Keratinocyte (primary cell): Measurements from ENCODE around the gene MAST2. TPM values are rescaled to one million over a fixed set of nuclear protein-coding genes. Genes with fewer than 3 reads are reported as not detected.

Experiments
- DNase-seq: peaks from one replicate; pipeline ENCODE4 v3.0.0-alpha.2; 2011; ENCODE audit warnings: low read depth, missing footprints, low spot score
- FAIRE-seq: peaks from 2 replicates; lab custom pipeline; 2011; peaks lifted over from hg19 to GRCh38; lab: Jason Lieb, UNC
- H2AFZ ChIP-seq: 2 replicates; pipeline ENCODE4 v1.6.0; 2012; ENCODE audit warnings: low read length, control low read depth, inconsistent platforms; ENCODE audit not compliant: control insufficient read depth
- H3K27ac ChIP-seq: 2 replicates; pipeline ENCODE4 v1.5.1; 2011; ENCODE audit warnings: low read length; ENCODE audit not compliant: control insufficient read depth, insufficient read depth
- H3K27me3 ChIP-seq: 3 replicates; pipeline ENCODE4 v1.6.0; 2011; ENCODE audit warnings: low read length; ENCODE audit not compliant: control insufficient read depth, insufficient read depth; ENCODE audit errors: extremely low read depth
- H3K36me3 ChIP-seq, 2 experiments: 2 replicates in 1 of 2; 3 replicates in 1 of 2; pipeline ENCODE4 v1.5.1; 2011; ENCODE audit warnings: low read length in 2 of 2, mild to moderate bottlenecking in 1 of 2; ENCODE audit not compliant: control insufficient read depth in 2 of 2, insufficient read depth in 2 of 2; ENCODE audit errors: extremely low read depth in 1 of 2
- H3K4me1 ChIP-seq: 3 replicates; pipeline ENCODE4 v1.5.1; 2011; ENCODE audit warnings: low read length; ENCODE audit not compliant: control insufficient read depth, insufficient read depth; ENCODE audit errors: extremely low read depth
- H3K4me2 ChIP-seq: 3 replicates; pipeline ENCODE4 v1.6.0; 2011; ENCODE audit warnings: low read depth, low read length; ENCODE audit not compliant: control insufficient read depth, insufficient read depth; ENCODE audit errors: extremely low read depth
- H3K4me3 ChIP-seq, 3 experiments: fragments of 200-600 bp in 1 of 3; sonication (generic) in 1 of 3; 2 replicates in 2 of 3; 3 replicates in 1 of 3; pipeline ENCODE4 v1.5.1; 2011 to 2016; ENCODE audit warnings: low read length in 3 of 3, mild to moderate bottlenecking in 3 of 3, control low read depth in 2 of 3, inconsistent platforms in 1 of 3, low read depth in 1 of 3, mixed read lengths in 1 of 3, mixed run types in 1 of 3, moderate library complexity in 1 of 3; ENCODE audit not compliant: control insufficient read depth in 2 of 3, insufficient read depth in 2 of 3; ENCODE audit errors: extremely low read depth in 1 of 3
- H3K79me2 ChIP-seq: 2 replicates; pipeline ENCODE4 v1.6.0; 2012; ENCODE audit warnings: low read length; ENCODE audit not compliant: control insufficient read depth, insufficient read depth
- H3K9ac ChIP-seq: 3 replicates; pipeline ENCODE4 v1.6.0; 2011; ENCODE audit warnings: low read length; ENCODE audit not compliant: control insufficient read depth, insufficient read depth; ENCODE audit errors: extremely low read depth
- H3K9me1 ChIP-seq: 3 replicates; pipeline ENCODE4 v1.6.0; 2011; ENCODE audit warnings: low read length; ENCODE audit not compliant: control insufficient read depth, insufficient read depth; ENCODE audit errors: extremely low read depth
- H3K9me3 ChIP-seq: 2 replicates; pipeline ENCODE4 v1.5.1; 2012; ENCODE audit warnings: low read depth, low read length; ENCODE audit not compliant: control insufficient read depth
- H4K20me1 ChIP-seq: 3 replicates; pipeline ENCODE4 v1.6.0; 2011; ENCODE audit warnings: low read length; ENCODE audit not compliant: control insufficient read depth, insufficient read depth; ENCODE audit errors: extremely low read depth
- EZH2 ChIP-seq: IDR thresholded peaks from one replicate; pipeline ENCODE4 v1.6.1; 2012; ENCODE audit warnings: inconsistent platforms, mild to moderate bottlenecking, low read length, moderate library complexity
- dilution Hi-C: fragments of 300-500 bp; cut with MboI; formaldehyde crosslinking; loops from one replicate; pipeline ENCODE4 v1.7.0; 2020; ENCODE audit warnings: low sequenced_read_pairs; ENCODE audit not compliant: extremely low pct_ligation_motif_present
- polyA plus RNA-seq, 5 experiments: library from polyadenylated mRNA; depleted of rRNA in 3 of 5; stranded (reverse) in 3 of 5; stranded (forward) in 1 of 5; unstranded in 1 of 5; fragments of >200 nt; gene quantifications; 1 replicate in 1 of 5; 2 replicates in 3 of 5; 3 replicates in 1 of 5; pipeline versions ENCODE4 v1.2.1 to v1.2.3, GENCODE V29; 2011 to 2012; ENCODE audit warnings: missing spikeins in 2 of 5, low read depth in 1 of 5, low replicate concordance in 1 of 5
- TF ChIP-seq, protein P1 (sequence below), 3 experiments: IDR thresholded peaks in 1 of 3; conservative IDR thresholded peaks in 1 of 3; optimal IDR thresholded peaks in 1 of 3; 2 replicates in 2 of 3; 3 replicates in 1 of 3; pipeline versions ENCODE3 to v1.5.1; 2011; ENCODE audit warnings: low read length in 3 of 3, mild to moderate bottlenecking in 3 of 3, moderate library complexity in 2 of 3, control low read depth in 1 of 3, inconsistent platforms in 1 of 3; ENCODE audit not compliant: insufficient read depth in 2 of 3; ENCODE audit errors: extremely low read depth in 1 of 3

The MAST2 gene
- polyA plus RNA-seq, 1 donor (not counting 4 experiments of a cell fraction or from before 2014, with no cell fraction given) = 12.2 TPM

DNA sequence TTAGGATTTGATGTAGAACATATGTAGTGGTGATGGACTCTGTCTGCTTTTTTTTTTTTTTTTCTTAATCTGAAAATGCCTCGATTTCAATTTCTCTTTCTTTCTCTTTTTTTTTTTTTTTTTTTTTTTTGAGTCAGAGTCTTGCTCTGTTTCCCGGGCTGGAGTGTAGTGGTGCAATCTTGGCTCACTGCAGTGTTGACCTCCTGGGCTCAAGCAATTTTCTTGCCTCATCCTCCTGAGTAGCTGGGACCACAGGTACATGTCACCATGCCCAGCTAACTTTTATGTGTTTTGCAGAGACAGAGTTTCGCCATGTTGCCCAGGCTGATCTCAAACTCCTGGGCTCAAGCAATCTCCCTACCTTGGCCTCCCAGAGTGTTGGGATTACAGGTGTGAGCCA, 17.4 kb downstream of the MAST2 start:
- Histone ChIP-seq H2AFZ (no peak overlapping the region), H4K20me1 (no peaks in the 10 kb centered on the region), H3K9me1 (no peaks in the 10 kb centered on the region), H3K4me3 (no peak overlapping the region), H3K36me3 (no peaks in the 10 kb centered on the region), H3K9ac (no peak overlapping the region), H3K4me1 (peaks cover 1% of the 10 kb centered on the region), H3K9me3 (no peaks in the 10 kb centered on the region), H3K79me2 (peaks cover 13% of the 10 kb centered on the region), H3K4me2 (no peak overlapping the region), H3K27me3 (no peaks in the 10 kb centered on the region), H3K27ac (no peak overlapping the region)
- FAIRE-seq (no peak), DNase-seq (no peak)
- TF ChIP-seq, protein P1, sequence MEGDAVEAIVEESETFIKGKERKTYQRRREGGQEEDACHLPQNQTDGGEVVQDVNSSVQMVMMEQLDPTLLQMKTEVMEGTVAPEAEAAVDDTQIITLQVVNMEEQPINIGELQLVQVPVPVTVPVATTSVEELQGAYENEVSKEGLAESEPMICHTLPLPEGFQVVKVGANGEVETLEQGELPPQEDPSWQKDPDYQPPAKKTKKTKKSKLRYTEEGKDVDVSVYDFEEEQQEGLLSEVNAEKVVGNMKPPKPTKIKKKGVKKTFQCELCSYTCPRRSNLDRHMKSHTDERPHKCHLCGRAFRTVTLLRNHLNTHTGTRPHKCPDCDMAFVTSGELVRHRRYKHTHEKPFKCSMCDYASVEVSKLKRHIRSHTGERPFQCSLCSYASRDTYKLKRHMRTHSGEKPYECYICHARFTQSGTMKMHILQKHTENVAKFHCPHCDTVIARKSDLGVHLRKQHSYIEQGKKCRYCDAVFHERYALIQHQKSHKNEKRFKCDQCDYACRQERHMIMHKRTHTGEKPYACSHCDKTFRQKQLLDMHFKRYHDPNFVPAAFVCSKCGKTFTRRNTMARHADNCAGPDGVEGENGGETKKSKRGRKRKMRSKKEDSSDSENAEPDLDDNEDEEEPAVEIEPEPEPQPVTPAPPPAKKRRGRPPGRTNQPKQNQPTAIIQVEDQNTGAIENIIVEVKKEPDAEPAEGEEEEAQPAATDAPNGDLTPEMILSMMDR (optimal IDR thresholded peaks at IDR 0.05 in 1 of 3, IDR thresholded peaks at IDR 0.05 in 1 of 3, conservative IDR thresholded peaks at IDR 0.05 in 1 of 3; ENCODE audit: extremely low read depth in 1 of 3, insufficient read depth in 2 of 3, low read length in 3 of 3) = no peak
- no peak for TF ChIP-seq EZH2
- dilution Hi-C loops = no loop called here

- peaks cover 13% of the 10 kb centered on the region for H3K79me2 ChIP-seq
- dilution Hi-C loops = no loop called here
Measured at GRCh38 chr1:45822644-45823043, 19.2 kb downstream of the MAST2 start.

More at GRCh38 chr1:45822644-45823043, 19.2 kb downstream of the MAST2 start:
- Histone ChIP-seq H3K27ac (no peak overlapping the region), H3K4me3 (no peak overlapping the region), H3K9ac (no peak overlapping the region), H3K9me1 (no peaks in the 10 kb centered on the region), H3K27me3 (no peaks in the 10 kb centered on the region), H3K36me3 (no peaks in the 10 kb centered on the region), H3K4me1 (no peaks in the 10 kb centered on the region), H3K4me2 (no peak overlapping the region), H2AFZ (no peak overlapping the region), H3K9me3 (no peaks in the 10 kb centered on the region), H4K20me1 (no peaks in the 10 kb centered on the region)
- no peak for DNase-seq
- no peak for TF ChIP-seq EZH2
- TF ChIP-seq, protein P1 (optimal IDR thresholded peaks at IDR 0.05 in 1 of 3, IDR thresholded peaks at IDR 0.05 in 1 of 3, conservative IDR thresholded peaks at IDR 0.05 in 1 of 3; ENCODE audit: extremely low read depth in 1 of 3, insufficient read depth in 2 of 3, low read length in 3 of 3) = no peak
- FAIRE-seq = no peak
